Transverse colon (tissue), 4 donors: ENCODE measurements around the gene DIP2A.

Experiments
- CTCF ChIP-seq, 5 experiments: fragments of 200-600 bp in 3 of 5; fragments of 450-650 bp in 2 of 5; sonication (generic) in 3 of 5; IDR thresholded peaks; 1 replicate in 2 of 5; 2 replicates in 3 of 5; pipeline ENCODE4 v1.5.1; 2016 to 2017; ENCODE audit warnings: antibody characterized with exemption in 5 of 5, inconsistent platforms in 3 of 5, mild to moderate bottlenecking in 2 of 5, moderate library complexity in 1 of 5
- EP300 ChIP-seq: sonication (generic); formaldehyde crosslinking; IDR thresholded peaks from one replicate; pipeline ENCODE4 v1.6.1; 2017; ENCODE audit warnings: antibody characterized with exemption, low read depth
- POLR2A ChIP-seq: fragments of 450-650 bp; IDR thresholded peaks from one replicate; pipeline ENCODE4 v1.6.1; 2016; ENCODE audit warnings: antibody characterized with exemption, mild to moderate bottlenecking, moderate library complexity
- POLR2AphosphoS5 ChIP-seq, 3 donors: sonication (generic); formaldehyde crosslinking; IDR thresholded peaks; one replicate each; pipeline ENCODE4 v1.6.1; 2016; ENCODE audit warnings: antibody characterized with exemption in 3 of 3

- TF ChIP-seq CTCF (IDR thresholded peaks at IDR 0.05) (no peak), POLR2A (no peak), POLR2AphosphoS5 (IDR thresholded peaks at IDR 0.05) (no peak), EP300 (no peak)
Measured at GRCh38 chr21:46617267-46618051, 158.8 kb downstream of the DIP2A start.
